ENCODE measurements around the gene CCT5. TPM values are rescaled to one million over a fixed set of nuclear protein-coding genes. Genes with fewer than 3 reads are reported as not detected.
"Not testable (repeated sequence)": the region's sequence is repeated elsewhere in the genome, so short reads cannot be mapped to it uniquely, and the experiment has no call there.

The CCT5 gene
- total RNA-seq, 2 donors from 2014 or later: 110 to 135 TPM

- H3K36me3 ChIP-seq: no peaks in the 10 kb centered on the region
- DNase-seq (ENCODE audit: low spot score) (no peak), ATAC-seq (ENCODE audit: insufficient number of reproducible peaks, low FRiP score, low read depth) (no peak)
- H3K4me1 ChIP-seq (ENCODE audit: control insufficient read depth in 1 of 2, low read depth in 2 of 2): peaks cover 0 to 23% of the 10 kb centered on the region in 2 donors
- no peaks in the 10 kb centered on the region for H3K27me3 ChIP-seq (replicated peaks; ENCODE audit: insufficient read depth)
- no peak for TF ChIP-seq CTCF (IDR thresholded peaks at IDR 0.05)
- no peaks in the 10 kb centered on the region for H3K9me3 ChIP-seq
- peak overlapping the region; percentile 97 for H3K4me3 ChIP-seq
- peak overlapping the region; percentile 79 to 89 for H3K27ac ChIP-seq
Observed at GRCh38 chr5:10306806-10307205, 56.7 kb downstream of the CCT5 start.

DNA sequence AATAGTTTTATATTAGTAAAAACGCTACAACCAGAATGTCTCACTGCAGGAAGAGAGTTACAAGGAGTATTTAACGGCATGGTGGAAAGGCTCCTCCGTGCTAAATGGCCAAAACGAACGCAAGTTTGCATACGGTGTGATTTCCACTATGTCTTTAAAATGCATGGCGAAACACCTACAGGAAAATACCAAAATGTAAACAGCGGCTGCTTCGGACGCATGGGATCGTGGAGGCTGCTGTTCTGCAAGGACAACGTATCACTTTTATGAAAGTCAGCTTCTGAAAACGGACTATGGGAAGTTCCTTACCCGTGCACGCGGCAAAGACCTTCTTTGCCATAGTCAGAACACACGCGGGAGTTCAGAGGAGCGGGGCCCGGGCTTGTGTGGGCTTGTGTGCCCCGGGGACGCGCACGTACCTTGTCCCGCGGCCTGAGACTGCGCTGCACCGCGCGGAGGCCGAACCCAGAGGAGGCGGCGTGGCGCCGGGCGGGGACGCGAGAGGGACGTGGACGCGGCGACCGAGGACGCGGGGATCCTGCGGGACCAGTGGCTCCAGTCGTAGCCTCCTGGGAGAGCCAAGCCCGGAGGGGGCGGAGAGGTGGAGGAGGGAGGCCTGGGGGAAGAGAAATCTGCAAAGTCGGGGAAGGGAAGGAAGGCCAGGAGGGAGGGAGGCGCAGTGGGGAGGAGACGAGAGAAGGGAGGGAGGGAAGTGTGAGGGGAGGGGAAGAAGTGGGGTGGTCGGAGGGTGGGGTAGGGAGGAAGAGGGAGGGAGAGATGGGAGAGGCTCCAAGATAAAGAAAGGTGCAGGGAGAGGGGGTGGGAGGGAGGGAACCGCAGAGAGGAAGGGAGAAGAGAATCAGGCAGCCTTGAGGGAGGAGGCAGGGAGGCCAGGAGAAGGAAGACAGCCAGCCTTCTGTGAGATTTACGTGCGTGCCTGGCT, 57.4 kb downstream of the CCT5 start, which contains the start of gene CMBL:
Gene CMBL, minus strand, starts transcription at position 697 of the 943 bp plus-strand sequence. CDS start 17,140 bp downstream, outside the sequence.
- ATAC-seq (ENCODE audit: insufficient number of reproducible peaks, low FRiP score, low read depth): peak; percentile 39
- H3K9me3 ChIP-seq: no peaks in the 10 kb centered on the region
- H3K27ac ChIP-seq: peak within 1 kb of the TSS; percentile 79 to 89
- peak within 1 kb of the TSS; percentile 97 for H3K4me3 ChIP-seq
- H3K27me3 ChIP-seq (replicated peaks; ENCODE audit: insufficient read depth): no peaks in the 10 kb centered on the region
- DNase-seq (ENCODE audit: low spot score): no peak
- no peak for TF ChIP-seq CTCF (IDR thresholded peaks at IDR 0.05)
- no peaks in the 10 kb centered on the region for H3K36me3 ChIP-seq
- peaks cover 0 to 17% of the 10 kb centered on the region in 2 donors for H3K4me1 ChIP-seq (ENCODE audit: control insufficient read depth in 1 of 2, low read depth in 2 of 2)

- Histone ChIP-seq H3K9me3 (no peaks in the 10 kb centered on the region), H3K27me3 (replicated peaks; ENCODE audit: insufficient read depth) (no peaks in the 10 kb centered on the region), H3K27ac (no peak overlapping the region), H3K4me3 (no peak overlapping the region), H3K4me1 (ENCODE audit: control insufficient read depth in 1 of 2, low read depth in 2 of 2) (peaks cover 0 to 13% of the 10 kb centered on the region in 2 donors), H3K36me3 (no peaks in the 10 kb centered on the region)
- DNase-seq (ENCODE audit: low spot score) (no peak), ATAC-seq (ENCODE audit: insufficient number of reproducible peaks, low FRiP score, low read depth) (no peak)
- no peak for TF ChIP-seq CTCF (IDR thresholded peaks at IDR 0.05)
Observed at GRCh38 chr5:10308844-10309243, 58.8 kb downstream of the CCT5 start.

DNA sequence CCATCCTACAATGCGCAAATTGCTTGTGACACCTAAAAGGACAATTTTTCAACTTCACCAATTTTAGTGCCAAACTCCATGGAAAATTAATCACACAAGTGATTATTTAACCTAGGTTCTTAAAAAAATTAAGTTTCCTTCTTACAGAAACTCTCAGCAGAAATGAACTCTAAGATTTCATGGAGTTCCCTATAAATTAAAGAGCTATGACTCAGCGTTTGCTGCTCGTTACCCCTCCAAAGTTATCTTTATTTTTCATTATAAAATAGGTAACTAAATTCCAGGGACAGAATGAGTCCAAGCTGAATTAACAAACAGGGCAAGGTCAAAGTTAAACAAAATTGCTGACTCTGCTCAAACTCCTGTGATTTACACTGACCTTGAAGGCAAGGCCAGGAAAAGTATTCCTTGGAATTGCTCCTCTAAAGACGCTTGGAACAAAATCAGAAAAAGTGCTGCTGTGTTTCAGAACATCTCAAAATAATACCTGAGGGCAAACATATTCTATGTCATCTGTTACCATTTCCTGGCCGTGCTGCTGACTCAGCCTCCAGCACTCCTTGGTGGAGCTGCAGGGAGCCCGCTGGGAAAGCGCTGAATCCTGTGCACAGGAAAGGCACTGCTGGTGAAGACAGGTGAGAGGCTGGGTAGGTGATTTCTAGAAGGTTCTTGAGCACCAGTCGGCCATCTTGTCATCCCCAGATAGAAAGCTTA, 60.1 kb downstream of the CCT5 start:
- H3K27me3 ChIP-seq (replicated peaks; ENCODE audit: insufficient read depth): no peaks in the 10 kb centered on the region
- no peaks in the 10 kb centered on the region for H3K9me3 ChIP-seq
- H3K4me3 ChIP-seq: no peak overlapping the region
- no peaks in the 10 kb centered on the region for H3K36me3 ChIP-seq
- no peak for TF ChIP-seq CTCF (IDR thresholded peaks at IDR 0.05)
- H3K4me1 ChIP-seq (ENCODE audit: control insufficient read depth in 1 of 2, low read depth in 2 of 2): peaks cover 0 to 13% of the 10 kb centered on the region in 2 donors
- ATAC-seq (ENCODE audit: insufficient number of reproducible peaks, low FRiP score, low read depth) (no peak), DNase-seq (ENCODE audit: low spot score) (no peak)
- no peak overlapping the region for H3K27ac ChIP-seq

DNA sequence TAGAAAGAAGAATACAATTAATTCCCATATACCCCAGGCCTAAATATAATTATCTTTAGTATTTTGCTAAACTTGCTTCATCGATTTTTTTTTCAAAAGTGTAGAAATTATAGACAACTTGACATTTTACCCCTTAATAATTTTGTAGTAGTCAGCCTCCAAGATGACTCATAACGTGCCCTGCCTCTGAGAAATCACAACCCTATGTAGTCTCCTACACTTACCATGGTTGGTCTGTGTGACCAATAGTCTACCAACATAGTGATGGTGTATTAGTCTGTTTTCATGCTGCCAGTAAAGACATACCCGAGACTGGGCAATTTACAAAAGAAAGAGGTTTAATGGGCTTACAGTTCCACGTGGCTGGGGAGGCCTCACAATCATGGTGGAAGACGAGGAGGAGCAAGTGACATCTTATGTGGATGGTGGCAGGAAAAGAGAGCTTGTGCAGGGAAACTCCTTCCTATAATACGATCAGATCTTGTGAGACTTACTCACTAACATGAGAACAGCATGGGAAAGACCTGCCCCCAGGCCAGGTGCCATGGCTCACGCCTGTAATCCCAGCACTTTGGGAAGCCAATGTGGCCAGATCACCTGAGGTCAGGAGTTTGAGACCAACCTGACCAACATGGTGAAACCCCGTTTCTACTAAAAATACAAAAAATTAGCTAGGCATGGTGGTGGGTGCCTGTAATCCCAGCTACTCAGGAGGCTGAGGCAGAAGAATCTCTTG, 60.9 kb downstream of the CCT5 start:
- H3K4me3 ChIP-seq; H3K27me3 ChIP-seq (replicated peaks; ENCODE audit: insufficient read depth); H3K9me3 ChIP-seq; DNase-seq (ENCODE audit: low spot score); H3K27ac ChIP-seq; ATAC-seq (ENCODE audit: insufficient number of reproducible peaks, low FRiP score, low read depth); H3K36me3 ChIP-seq: not testable (repeated sequence)
- H3K4me1 ChIP-seq (ENCODE audit: control insufficient read depth in 1 of 2, low read depth in 2 of 2): peaks cover 0 to 12% of the 10 kb centered on the region in 2 donors

All from thoracic aorta (tissue), 2 donors.